Trophoblast cell (in vitro differentiated cells and primary cell): ENCODE data around the gene DOCK8.

Source experiments
- DNase-seq, 2 donors: peaks; one replicate each; pipeline ENCODE4 v3.0.0-alpha.2; 2016
- H2AFZ ChIP-seq: 2 replicates; pipeline ENCODE4 v1.6.1; 2013; ENCODE audit warnings: low read length, moderate library complexity, mild to moderate bottlenecking; ENCODE audit not compliant: insufficient read depth, poor library complexity
- H2AK5ac ChIP-seq: 2 replicates; pipeline ENCODE4 v1.6.1; 2013; ENCODE audit warnings: mild to moderate bottlenecking, low read length
- H2BK120ac ChIP-seq: 2 replicates; pipeline ENCODE4 v1.6.1; 2013; ENCODE audit warnings: low read length, mild to moderate bottlenecking, moderate library complexity; ENCODE audit not compliant: insufficient read depth, poor library complexity
- H2BK12ac ChIP-seq: 2 replicates; pipeline ENCODE4 v1.6.1; 2013; ENCODE audit warnings: mild to moderate bottlenecking, low read length, moderate library complexity
- H2BK5ac ChIP-seq: 2 replicates; pipeline ENCODE4 v1.6.1; 2013; ENCODE audit warnings: low read length, low read depth, moderate library complexity, mild to moderate bottlenecking; ENCODE audit not compliant: poor library complexity
- H3K14ac ChIP-seq: 2 replicates; pipeline ENCODE4 v1.6.1; 2013; ENCODE audit warnings: mild to moderate bottlenecking, low read length
- H3K18ac ChIP-seq: 2 replicates; pipeline ENCODE4 v1.6.1; 2013; ENCODE audit warnings: mild to moderate bottlenecking, low read length
- H3K23ac ChIP-seq: 2 replicates; pipeline ENCODE4 v1.6.1; 2013; ENCODE audit warnings: low read length
- H3K27ac ChIP-seq: 2 replicates; pipeline ENCODE4 v1.5.1; 2013; ENCODE audit warnings: low read depth, mild to moderate bottlenecking, inconsistent platforms, low read length, moderate library complexity
- H3K27me3 ChIP-seq: 2 replicates; pipeline ENCODE4 v1.6.1; 2013; ENCODE audit warnings: inconsistent platforms, mild to moderate bottlenecking, low read length, moderate library complexity; ENCODE audit not compliant: insufficient read depth
- H3K36me3 ChIP-seq, 2 experiments: 1 replicate in 1 of 2; 2 replicates in 1 of 2; pipeline ENCODE4 v1.6.1; 2013; ENCODE audit warnings: low read length in 2 of 2, mild to moderate bottlenecking in 2 of 2, moderate library complexity in 1 of 2; ENCODE audit not compliant: insufficient read depth in 2 of 2, control insufficient read depth in 1 of 2
- H3K4ac ChIP-seq: 2 replicates; pipeline ENCODE4 v1.6.1; 2013; ENCODE audit warnings: low read depth, mild to moderate bottlenecking, low read length, moderate library complexity
- H3K4me1 ChIP-seq, 2 experiments: 1 replicate in 1 of 2; 2 replicates in 1 of 2; pipeline ENCODE4 v1.6.1; 2013; ENCODE audit warnings: low read length in 2 of 2, mild to moderate bottlenecking in 2 of 2, moderate library complexity in 1 of 2; ENCODE audit not compliant: insufficient read depth in 2 of 2, control insufficient read depth in 1 of 2
- H3K4me2 ChIP-seq: 2 replicates; pipeline ENCODE4 v1.6.1; 2013; ENCODE audit warnings: inconsistent platforms, mild to moderate bottlenecking, low read length, moderate library complexity
- H3K4me3 ChIP-seq: 2 replicates; pipeline ENCODE4 v1.5.1; 2013; ENCODE audit warnings: mild to moderate bottlenecking, low read depth, low read length, inconsistent platforms
- H3K79me1 ChIP-seq: one replicate; pipeline ENCODE4 v1.6.1; 2013; ENCODE audit warnings: low read length
- H3K79me2 ChIP-seq: 2 replicates; pipeline ENCODE4 v1.6.1; 2013; ENCODE audit warnings: low read length, mild to moderate bottlenecking; ENCODE audit not compliant: control insufficient read depth, insufficient read depth, poor library complexity
- H3K9ac ChIP-seq: 2 replicates; pipeline ENCODE4 v1.6.1; 2013; ENCODE audit warnings: mild to moderate bottlenecking, low read length
- H3K9me3 ChIP-seq: 2 replicates; pipeline ENCODE4 v1.6.1; 2013; ENCODE audit warnings: low read depth, mild to moderate bottlenecking, control low read depth, inconsistent platforms, low read length; ENCODE audit not compliant: insufficient read depth
- H4K12ac ChIP-seq: 2 replicates; pipeline ENCODE4 v1.6.1; 2013; ENCODE audit warnings: low read depth, mild to moderate bottlenecking, low read length, moderate library complexity
- H4K8ac ChIP-seq: 2 replicates; pipeline ENCODE4 v1.6.1; 2013; ENCODE audit warnings: low read depth, mild to moderate bottlenecking, low read length, moderate library complexity
- H4K91ac ChIP-seq: one replicate; pipeline ENCODE4 v1.6.1; 2013; ENCODE audit warnings: low read depth, mild to moderate bottlenecking, low read length, moderate library complexity
- WGBS: extraction: QIAGEN DNeasy Blood & Tissue Kit; methylation state at CpG from one replicate; pipeline ENCODE4 v1.1.7; 2013; ENCODE audit warnings: missing lambda C conversion rate; ENCODE audit not compliant: insufficient read length, insufficient coverage; ENCODE audit errors: extremely low coverage; 5-methylcytosine and 5-hydroxymethylcytosine counted together

DOCK8 gene

DNA sequence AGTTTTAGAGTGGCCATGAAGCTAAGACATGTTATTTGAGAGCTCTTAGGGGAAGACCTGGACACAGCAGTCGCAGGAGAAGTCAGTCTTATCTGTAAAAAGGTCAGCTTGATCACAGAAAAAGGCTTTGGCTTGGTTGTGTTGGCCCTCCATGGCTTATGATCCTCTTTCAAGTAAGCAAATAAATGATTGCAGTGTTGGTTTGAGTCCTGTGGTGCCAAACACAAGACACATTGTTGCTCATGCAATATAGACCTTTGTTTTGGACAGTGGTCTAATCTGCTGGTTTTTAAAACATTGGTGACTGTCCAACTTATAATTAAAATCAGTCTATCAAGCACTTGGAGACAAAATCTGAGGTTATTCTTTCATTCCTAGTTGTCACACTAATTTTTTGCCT, 54.0 kb downstream of the DOCK8 start:
- Histone ChIP-seq H3K36me3 (no peaks in the 10 kb centered on the region), H3K18ac (no peak overlapping the region), H3K9ac (no peak overlapping the region), H3K79me2 (no peaks in the 10 kb centered on the region), H3K4me2 (no peak overlapping the region), H4K91ac (no peak overlapping the region), H3K4me1 (no peaks in the 10 kb centered on the region), H2BK120ac (no peak overlapping the region), H3K27ac (no peak overlapping the region), H3K4me3 (no peak overlapping the region), H4K12ac (no peak overlapping the region), H3K79me1 (no peaks in the 10 kb centered on the region), H2BK5ac (no peak overlapping the region), H3K9me3 (no peaks in the 10 kb centered on the region), H3K23ac (no peak overlapping the region), H2AK5ac (no peak overlapping the region), H2BK12ac (no peak overlapping the region), H3K4ac (no peak overlapping the region), H3K14ac (no peak overlapping the region), H4K8ac (no peak overlapping the region), H2AFZ (no peak overlapping the region), H3K27me3 (no peaks in the 10 kb centered on the region)
- WGBS: no CpG with 5 or more reads among the region's 1 CpG
- no peak for DNase-seq

DNA sequence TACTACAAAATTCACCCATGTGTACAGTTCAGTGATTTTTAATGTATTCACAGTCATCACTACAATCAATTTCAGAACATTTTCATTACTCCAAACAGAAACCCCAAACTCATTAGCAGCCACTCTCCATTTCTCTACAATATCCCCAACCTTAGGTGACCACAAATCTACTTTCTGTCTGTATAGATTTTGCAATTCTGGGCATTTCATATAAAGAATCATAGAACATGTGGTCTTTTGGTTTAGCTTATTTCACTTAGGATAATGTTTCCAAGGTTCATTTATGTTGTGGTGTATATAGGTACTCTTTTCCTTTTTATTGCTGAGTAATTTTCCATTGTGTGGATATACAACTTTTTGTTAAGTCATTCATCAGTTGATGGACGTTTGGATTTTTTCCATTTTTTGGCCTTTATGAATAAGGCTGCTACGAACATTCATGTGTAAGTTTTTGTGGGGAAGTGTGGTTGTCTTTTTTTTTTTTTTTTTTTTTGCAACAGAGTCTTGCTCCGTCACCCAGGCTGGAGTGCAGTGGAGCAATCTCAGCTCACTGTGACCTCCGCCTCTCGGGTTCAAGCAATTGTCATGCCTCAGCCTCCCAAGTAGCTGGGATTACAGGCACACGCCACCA, 54.5 kb downstream of the DOCK8 start:
- H3K4me3 ChIP-seq: no peak overlapping the region
- H2BK12ac ChIP-seq: no peak overlapping the region
- no peak overlapping the region for H4K8ac ChIP-seq
- H2AK5ac ChIP-seq: no peak overlapping the region
- no peaks in the 10 kb centered on the region for H3K79me2 ChIP-seq
- H3K27me3 ChIP-seq: no peaks in the 10 kb centered on the region
- H2BK5ac ChIP-seq: no peak overlapping the region
- H2AFZ ChIP-seq: no peak overlapping the region
- no peaks in the 10 kb centered on the region for H3K79me1 ChIP-seq
- no peaks in the 10 kb centered on the region for H3K36me3 ChIP-seq
- H3K4me2 ChIP-seq: no peak overlapping the region
- H2BK120ac ChIP-seq: no peak overlapping the region
- H4K91ac ChIP-seq: no peak overlapping the region
- H3K9me3 ChIP-seq: no peaks in the 10 kb centered on the region
- no peak overlapping the region for H3K4ac ChIP-seq
- H3K27ac ChIP-seq: no peak overlapping the region
- no peaks in the 10 kb centered on the region for H3K4me1 ChIP-seq
- H3K18ac ChIP-seq: no peak overlapping the region
- H3K14ac ChIP-seq: no peak overlapping the region
- no peak overlapping the region for H4K12ac ChIP-seq
- DNase-seq: peak in 1 of 2 donors; percentile 8
- H3K9ac ChIP-seq: no peak overlapping the region
- H3K23ac ChIP-seq: no peak overlapping the region
- WGBS: no CpG with 5 or more reads among the region's 6 CpGs

DNA sequence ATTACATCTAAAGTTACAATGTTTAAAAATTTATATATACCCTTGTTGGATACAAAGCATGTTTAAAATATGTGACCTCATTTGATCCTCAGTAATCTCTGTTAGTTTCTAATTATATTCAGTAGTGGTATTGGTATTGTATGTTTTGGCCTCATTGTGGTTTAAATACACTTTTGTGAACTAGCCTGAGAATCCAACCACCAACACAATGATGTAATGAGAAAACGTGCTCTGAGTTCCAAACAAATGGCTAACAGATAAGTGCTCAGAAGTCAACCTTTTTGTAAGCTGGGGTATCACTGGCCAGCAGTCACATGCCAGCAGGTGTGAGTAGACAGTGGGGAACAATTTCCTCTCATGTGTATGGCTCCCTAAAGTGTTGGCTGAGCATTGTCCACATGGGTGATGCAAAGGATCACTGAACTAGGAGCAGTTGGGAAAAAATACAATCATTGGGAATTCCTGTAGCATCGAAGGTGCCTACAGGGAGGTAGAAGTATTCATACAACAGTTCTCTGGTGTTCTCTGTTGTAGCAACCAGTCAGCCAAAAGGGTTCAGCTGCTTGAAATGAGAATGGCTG, 56.1 kb downstream of the DOCK8 start:
- H3K79me1 ChIP-seq: no peaks in the 10 kb centered on the region
- H2BK120ac ChIP-seq: no peak overlapping the region
- no peak overlapping the region for H3K18ac ChIP-seq
- H2BK12ac ChIP-seq: no peak overlapping the region
- H2AK5ac ChIP-seq: no peak overlapping the region
- H3K4ac ChIP-seq: no peak overlapping the region
- H3K4me1 ChIP-seq: no peaks in the 10 kb centered on the region
- no peak overlapping the region for H4K8ac ChIP-seq
- H4K91ac ChIP-seq: no peak overlapping the region
- H3K9me3 ChIP-seq: no peaks in the 10 kb centered on the region
- H3K23ac ChIP-seq: no peak overlapping the region
- no peak overlapping the region for H4K12ac ChIP-seq
- no peak overlapping the region for H3K9ac ChIP-seq
- no peak overlapping the region for H3K14ac ChIP-seq
- H3K4me2 ChIP-seq: no peak overlapping the region
- WGBS: no CpG with 5 or more reads among the region's 2 CpGs
- no peak overlapping the region for H2BK5ac ChIP-seq
- H3K36me3 ChIP-seq: no peaks in the 10 kb centered on the region
- no peaks in the 10 kb centered on the region for H3K27me3 ChIP-seq
- no peak overlapping the region for H3K4me3 ChIP-seq
- H3K27ac ChIP-seq: no peak overlapping the region
- DNase-seq: no peak
- no peak overlapping the region for H2AFZ ChIP-seq
- no peaks in the 10 kb centered on the region for H3K79me2 ChIP-seq

DNA sequence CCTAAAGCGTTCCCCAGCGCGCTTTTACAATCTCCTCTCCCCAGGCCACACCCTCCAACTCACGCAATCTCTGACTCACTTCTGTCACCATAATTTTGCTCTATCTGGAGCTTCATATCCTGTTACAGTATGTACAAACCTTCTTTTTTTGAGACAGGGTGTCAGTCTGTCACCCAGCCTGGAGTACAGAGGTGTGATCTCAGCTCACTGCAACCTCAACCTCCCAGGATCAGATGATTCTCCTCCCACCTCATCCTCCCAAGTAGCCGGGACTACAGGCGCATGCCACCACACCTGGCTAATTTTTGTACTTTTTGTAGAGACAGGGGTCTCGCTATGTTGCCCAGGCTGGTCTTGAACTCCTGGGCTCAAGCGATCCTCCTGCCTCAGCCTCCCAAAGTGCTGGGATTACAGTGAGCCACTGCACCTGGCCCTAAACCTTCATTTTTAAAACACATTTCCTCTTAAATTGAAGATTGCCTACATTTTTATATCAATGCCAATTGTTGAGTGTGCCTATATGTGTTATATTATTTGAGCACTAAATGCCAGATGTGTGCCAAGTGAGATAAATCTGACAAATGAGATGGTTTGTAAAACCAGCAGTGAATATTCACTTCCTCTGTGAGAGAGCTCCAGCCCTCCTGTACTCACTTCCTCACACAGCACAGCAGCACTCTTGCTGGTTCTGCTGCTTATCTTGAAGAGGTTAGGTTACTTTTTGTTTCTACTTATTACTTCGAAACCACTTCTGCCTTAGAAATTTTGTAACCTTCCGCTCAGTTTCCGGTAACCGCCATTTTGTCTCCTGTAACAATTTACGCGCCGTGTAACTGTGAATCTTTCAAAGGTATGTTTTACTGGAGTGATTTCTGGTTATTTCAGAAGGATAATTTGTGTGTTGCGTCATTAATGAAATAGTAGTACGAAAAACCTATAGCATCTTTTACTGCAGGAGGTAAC, 57.9 kb downstream of the DOCK8 start:
- no peak overlapping the region for H3K4ac ChIP-seq
- H3K27me3 ChIP-seq: no peaks in the 10 kb centered on the region
- no peak overlapping the region for H2BK120ac ChIP-seq
- H4K91ac ChIP-seq: no peak overlapping the region
- no peak overlapping the region for H3K23ac ChIP-seq
- no peak overlapping the region for H3K4me3 ChIP-seq
- no peak overlapping the region for H3K9ac ChIP-seq
- no peak overlapping the region for H3K27ac ChIP-seq
- H3K14ac ChIP-seq: no peak overlapping the region
- no CpG with 5 or more reads among the region's 17 CpGs for WGBS
- H2AK5ac ChIP-seq: no peak overlapping the region
- no peaks in the 10 kb centered on the region for H3K9me3 ChIP-seq
- no peak overlapping the region for H2BK12ac ChIP-seq
- no peak overlapping the region for H4K12ac ChIP-seq
- peak in 1 of 2 donors; percentile 30 for DNase-seq
- H3K36me3 ChIP-seq: no peaks in the 10 kb centered on the region
- H3K4me1 ChIP-seq: no peaks in the 10 kb centered on the region
- no peak overlapping the region for H4K8ac ChIP-seq
- no peak overlapping the region for H3K18ac ChIP-seq
- no peak overlapping the region for H3K4me2 ChIP-seq
- no peaks in the 10 kb centered on the region for H3K79me1 ChIP-seq
- no peak overlapping the region for H2AFZ ChIP-seq
- H3K79me2 ChIP-seq: no peaks in the 10 kb centered on the region
- no peak overlapping the region for H2BK5ac ChIP-seq
